ENCODE results near the gene AMPD2.

DNA sequence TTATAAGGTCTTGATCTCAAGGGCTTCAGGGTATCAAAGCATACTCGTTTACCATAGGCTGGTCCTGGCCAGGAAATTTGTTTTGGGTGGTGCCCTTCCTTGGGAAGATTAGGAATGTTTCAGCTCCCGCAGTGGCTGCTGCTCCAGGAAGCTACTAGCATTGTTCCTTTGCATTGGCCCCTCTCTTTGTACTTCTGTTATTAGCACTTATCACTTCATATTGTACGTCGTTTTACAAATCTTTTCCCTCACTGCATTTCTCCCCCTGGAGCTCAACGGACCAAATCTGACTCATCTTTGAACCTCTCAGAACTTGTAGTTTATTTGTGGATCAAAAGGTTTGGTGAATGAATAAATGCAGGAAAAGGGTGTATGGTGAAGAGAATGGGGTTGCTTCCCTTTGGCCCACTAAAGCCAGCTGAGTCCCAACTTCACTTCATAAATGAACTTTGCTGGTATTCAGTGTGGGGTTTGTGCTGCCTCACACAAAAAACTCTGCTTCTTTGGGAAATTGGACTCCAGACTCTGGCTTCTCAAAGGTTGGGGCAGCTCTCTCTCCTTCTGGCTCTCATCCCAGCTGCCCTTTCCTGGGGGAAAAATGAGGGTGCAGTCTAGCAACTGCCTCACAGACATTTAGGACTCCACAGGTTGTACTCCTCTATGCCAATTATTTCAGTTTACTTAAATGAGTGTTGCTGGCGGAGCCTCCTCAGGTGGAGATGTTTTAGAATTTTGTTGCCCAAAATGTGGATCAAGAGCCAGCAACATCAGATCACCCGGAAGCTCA lies 6.1 kb upstream of the AMPD2 start:
- TF ChIP-seq, protein P1, sequence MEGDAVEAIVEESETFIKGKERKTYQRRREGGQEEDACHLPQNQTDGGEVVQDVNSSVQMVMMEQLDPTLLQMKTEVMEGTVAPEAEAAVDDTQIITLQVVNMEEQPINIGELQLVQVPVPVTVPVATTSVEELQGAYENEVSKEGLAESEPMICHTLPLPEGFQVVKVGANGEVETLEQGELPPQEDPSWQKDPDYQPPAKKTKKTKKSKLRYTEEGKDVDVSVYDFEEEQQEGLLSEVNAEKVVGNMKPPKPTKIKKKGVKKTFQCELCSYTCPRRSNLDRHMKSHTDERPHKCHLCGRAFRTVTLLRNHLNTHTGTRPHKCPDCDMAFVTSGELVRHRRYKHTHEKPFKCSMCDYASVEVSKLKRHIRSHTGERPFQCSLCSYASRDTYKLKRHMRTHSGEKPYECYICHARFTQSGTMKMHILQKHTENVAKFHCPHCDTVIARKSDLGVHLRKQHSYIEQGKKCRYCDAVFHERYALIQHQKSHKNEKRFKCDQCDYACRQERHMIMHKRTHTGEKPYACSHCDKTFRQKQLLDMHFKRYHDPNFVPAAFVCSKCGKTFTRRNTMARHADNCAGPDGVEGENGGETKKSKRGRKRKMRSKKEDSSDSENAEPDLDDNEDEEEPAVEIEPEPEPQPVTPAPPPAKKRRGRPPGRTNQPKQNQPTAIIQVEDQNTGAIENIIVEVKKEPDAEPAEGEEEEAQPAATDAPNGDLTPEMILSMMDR (IDR thresholded peaks at IDR 0.05): no peak
- no peak for TF ChIP-seq POLR2AphosphoS5 (IDR thresholded peaks at IDR 0.05)

Data from prostate gland (tissue), 2 donors.